Fibroblast of lung (primary cell): ENCODE measurements around the gene GNAO1.

Experiments
- EZH2 ChIP-seq: IDR thresholded peaks from 2 replicates; pipeline ENCODE4 v1.5.1; 2012; ENCODE audit warnings: low read length, control low read depth, mild to moderate bottlenecking; ENCODE audit errors: missing control alignments
- TF ChIP-seq, protein P1 (sequence below), 2 donors: IDR thresholded peaks in 1 of 2; conservative IDR thresholded peaks in 1 of 2; 1 replicate in 1 of 2; 2 replicates in 1 of 2; pipeline ENCODE4 v1.5.1; 2011 to 2012; ENCODE audit warnings: low read length in 2 of 2, control low read depth in 1 of 2, inconsistent platforms in 1 of 2, low read depth in 1 of 2, mild to moderate bottlenecking in 1 of 2

DNA sequence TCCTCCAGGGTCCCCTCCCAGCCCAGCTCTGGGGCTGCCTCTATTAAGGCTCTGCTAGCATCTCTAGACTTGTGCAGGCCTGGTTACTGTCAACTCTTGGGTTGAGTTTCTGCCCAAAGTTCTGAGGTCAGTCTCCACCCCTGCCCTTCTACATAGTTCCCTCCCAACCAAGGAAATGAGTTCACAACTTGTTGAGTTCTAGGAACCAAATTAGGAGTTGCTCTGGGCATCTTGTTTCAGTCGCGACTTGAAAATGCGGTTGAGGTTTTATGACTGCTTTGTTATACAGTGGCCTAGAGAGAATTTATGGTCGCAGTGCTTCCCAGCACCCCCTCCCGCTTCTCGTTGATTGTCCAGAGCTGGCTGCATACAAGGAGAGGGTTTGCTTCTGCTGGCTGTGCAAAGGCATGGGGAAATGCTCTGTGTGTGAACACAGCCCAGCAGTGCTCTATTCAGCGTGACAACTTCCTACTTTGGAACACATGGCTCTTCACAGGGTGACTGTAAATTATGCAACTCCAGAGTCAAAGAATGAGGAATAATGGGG is 20.2 kb downstream of the GNAO1 start:
- TF ChIP-seq EZH2 = no peak
- TF ChIP-seq, protein P1, sequence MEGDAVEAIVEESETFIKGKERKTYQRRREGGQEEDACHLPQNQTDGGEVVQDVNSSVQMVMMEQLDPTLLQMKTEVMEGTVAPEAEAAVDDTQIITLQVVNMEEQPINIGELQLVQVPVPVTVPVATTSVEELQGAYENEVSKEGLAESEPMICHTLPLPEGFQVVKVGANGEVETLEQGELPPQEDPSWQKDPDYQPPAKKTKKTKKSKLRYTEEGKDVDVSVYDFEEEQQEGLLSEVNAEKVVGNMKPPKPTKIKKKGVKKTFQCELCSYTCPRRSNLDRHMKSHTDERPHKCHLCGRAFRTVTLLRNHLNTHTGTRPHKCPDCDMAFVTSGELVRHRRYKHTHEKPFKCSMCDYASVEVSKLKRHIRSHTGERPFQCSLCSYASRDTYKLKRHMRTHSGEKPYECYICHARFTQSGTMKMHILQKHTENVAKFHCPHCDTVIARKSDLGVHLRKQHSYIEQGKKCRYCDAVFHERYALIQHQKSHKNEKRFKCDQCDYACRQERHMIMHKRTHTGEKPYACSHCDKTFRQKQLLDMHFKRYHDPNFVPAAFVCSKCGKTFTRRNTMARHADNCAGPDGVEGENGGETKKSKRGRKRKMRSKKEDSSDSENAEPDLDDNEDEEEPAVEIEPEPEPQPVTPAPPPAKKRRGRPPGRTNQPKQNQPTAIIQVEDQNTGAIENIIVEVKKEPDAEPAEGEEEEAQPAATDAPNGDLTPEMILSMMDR (conservative IDR thresholded peaks at IDR 0.05 in 1 of 2, IDR thresholded peaks at IDR 0.05 in 1 of 2; ENCODE audit: low read depth in 1 of 2, low read length in 2 of 2) = no peak
